ENCODE results near the gene TEDC2. TPM values are rescaled to one million over a fixed set of nuclear protein-coding genes. Genes with fewer than 3 reads are reported as not detected.

TEDC2 gene
- polyA plus RNA-seq, 1 of the 3 experiments (the other 2 are of a cell fraction) = 15.6 TPM

DNA sequence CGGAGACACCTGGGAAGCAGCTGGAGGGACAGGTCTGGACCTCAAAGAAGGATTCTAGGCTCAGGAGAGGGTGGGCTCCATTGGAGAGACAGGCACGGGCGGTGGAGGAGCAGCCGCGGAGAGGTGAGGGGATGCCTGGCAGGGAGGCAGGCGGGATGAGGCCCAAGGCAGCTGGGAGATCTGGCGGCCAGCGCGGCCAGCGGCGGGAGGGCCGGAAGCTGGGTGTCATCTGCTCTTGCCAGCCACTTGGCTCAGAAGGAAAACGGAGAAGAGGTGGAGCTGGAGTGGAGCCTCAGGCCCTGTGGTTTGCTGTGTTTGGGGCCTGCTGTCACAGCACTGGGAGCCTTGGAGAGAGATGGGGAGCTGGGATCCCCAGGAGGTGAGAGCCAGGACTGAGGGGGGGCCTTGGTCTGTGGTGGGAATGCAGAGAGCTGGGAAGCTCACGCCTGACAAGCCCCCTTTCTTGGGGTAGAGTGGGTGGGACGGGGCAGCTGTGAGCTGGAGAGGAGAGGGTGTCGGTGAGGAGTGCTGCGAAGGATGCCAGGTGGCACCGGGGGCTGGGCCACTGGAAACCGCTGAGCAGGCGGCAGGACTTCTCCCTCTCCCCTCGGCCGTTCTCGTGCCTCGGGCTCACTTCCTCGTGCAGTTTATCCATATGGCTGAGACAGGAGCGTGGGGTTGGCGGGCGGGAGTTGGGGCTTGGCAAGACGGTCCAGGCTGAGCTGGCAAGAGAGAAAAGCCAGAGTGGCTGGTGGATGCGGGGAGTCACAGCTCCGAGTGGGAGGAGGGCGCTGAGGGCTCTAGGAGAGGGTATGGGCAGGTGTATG is 23.0 kb downstream of the TEDC2 start (continued):
- TF ChIP-seq FOXJ3 (CRISPR knock-in tag; IDR thresholded peaks at IDR 0.05) (no peak), RFX5 (IDR thresholded peaks at IDR 0.05; ENCODE audit: low read length) (no peak), FOSL2 (IDR thresholded peaks at IDR 0.05; ENCODE audit: borderline replicate concordance, low read depth) (no peak), NFIC (IDR thresholded peaks at IDR 0.05; ENCODE audit: borderline replicate concordance) (0 out of 2 replicates have a peak, but pooled peaks have one; percentile 19), MEF2A (IDR thresholded peaks at IDR 0.05; ENCODE audit: borderline replicate concordance, low read depth) (no peak), SIN3A (IDR thresholded peaks at IDR 0.05; ENCODE audit: borderline replicate concordance, low read depth, low read length) (no peak), RAD21 (IDR thresholded peaks at IDR 0.05; ENCODE audit: low read length) (0 out of 2 replicates have a peak, but pooled peaks have one; percentile 6), TCF12 (IDR thresholded peaks at IDR 0.05) (0 out of 2 replicates have a peak, but pooled peaks have one; percentile 22), CHD2 (IDR thresholded peaks at IDR 0.05; ENCODE audit: low read length, partially characterized antibody) (no peak), PBX3 (IDR thresholded peaks at IDR 0.05) (no peak), SMC3 (IDR thresholded peaks at IDR 0.05; ENCODE audit: low read depth, low read length) (no peak)

DNA sequence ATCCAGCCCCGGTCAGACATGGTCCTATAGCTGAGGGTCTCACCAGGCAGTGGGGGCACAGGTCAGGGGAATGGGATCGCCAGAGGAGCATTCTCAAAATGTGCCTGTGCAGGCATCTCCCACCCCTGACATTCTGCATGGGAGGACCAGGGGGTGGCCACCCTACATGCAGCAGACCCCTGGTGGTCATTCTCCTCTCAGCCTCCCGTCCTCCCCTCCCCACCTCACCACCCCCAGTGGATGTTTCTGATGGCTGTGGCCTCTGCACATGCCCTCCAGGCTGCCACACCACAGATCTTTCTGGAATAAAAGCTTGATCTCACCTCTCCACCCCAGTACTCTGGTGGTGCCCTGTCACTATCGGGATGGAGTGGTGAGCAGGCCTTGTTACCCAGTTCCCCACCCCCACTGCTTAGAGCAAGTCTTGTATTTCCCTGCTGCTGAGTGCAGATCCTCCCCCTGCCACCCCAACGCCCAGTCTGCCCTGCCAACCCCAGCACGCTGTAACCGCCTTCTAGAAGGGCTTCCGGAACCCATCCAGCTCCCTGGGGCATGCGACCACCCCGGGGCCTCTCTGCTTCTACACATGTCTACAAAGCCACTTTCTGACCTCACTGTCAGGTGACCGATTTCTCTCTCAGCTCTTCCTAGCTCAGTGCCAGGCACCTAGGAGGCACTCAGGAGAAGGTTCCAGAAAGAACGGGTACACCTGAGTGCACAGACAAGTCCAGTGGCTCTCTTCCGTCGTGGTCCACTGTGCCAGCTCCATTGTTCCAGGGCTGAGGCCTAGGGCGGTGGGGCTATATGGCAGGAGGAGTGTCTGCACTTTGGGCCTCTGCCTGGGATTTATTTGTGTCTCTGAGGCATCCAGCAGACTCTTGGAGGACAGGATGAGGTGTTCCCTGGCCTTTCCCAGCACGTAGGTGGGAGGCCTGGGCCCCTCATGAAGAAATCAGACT is 24.3 kb downstream of the TEDC2 start:
- H3K4me3 ChIP-seq (ENCODE audit: low read depth in 2 of 2, low read length in 1 of 2) = no peak overlapping the region; a peak in 1 of 4 replicates
- ChIA-PET CTCF (interaction anchor here (0.6 to 12.7 kb wide), 11 partner anchors 10 to 461 kb away, joined by 3 to 95 read pairs (median 4); partner anchors contain the start of genes CCNF, NTN3 and TBC1D24), POLR2A (interaction anchor here (1.1 to 3.5 kb wide), 4 partner anchors 10 to 56 kb away, joined by 3 to 44 read pairs (median 6); partner anchors contain the start of genes NTN3, TBC1D24 and TEDC2)
- no peak overlapping the region for H2AFZ ChIP-seq (ENCODE audit: low read depth)
- H3K9me3 ChIP-seq = no peaks in the 10 kb centered on the region
- H3F3A ChIP-seq (replicated peaks; ENCODE audit: insufficient read depth) = no peaks in the 10 kb centered on the region
- H3K9ac ChIP-seq = no peak overlapping the region
- no peaks in the 10 kb centered on the region for H3K9me2 ChIP-seq
- 91% methylated on average over 12 of the region's 16 CpGs for WGBS (ENCODE audit: low lambda C conversion rate)
- DNase-seq = peak; percentile 62
- no peak overlapping the region for H3K4me2 ChIP-seq
- no peaks in the 10 kb centered on the region for H3K36me3 ChIP-seq (replicated peaks in 1 of 2; ENCODE audit: control insufficient read depth in 1 of 2, insufficient read depth in 2 of 2, low read length in 1 of 2)
- H3K79me2 ChIP-seq (ENCODE audit: insufficient read depth) = no peaks in the 10 kb centered on the region
- no peaks in the 10 kb centered on the region for H4K20me1 ChIP-seq (ENCODE audit: insufficient read depth)
- no peak for TF ChIP-seq SIN3A (IDR thresholded peaks at IDR 0.05; ENCODE audit: borderline replicate concordance, low read depth, low read length)
- TF ChIP-seq, protein P1, sequence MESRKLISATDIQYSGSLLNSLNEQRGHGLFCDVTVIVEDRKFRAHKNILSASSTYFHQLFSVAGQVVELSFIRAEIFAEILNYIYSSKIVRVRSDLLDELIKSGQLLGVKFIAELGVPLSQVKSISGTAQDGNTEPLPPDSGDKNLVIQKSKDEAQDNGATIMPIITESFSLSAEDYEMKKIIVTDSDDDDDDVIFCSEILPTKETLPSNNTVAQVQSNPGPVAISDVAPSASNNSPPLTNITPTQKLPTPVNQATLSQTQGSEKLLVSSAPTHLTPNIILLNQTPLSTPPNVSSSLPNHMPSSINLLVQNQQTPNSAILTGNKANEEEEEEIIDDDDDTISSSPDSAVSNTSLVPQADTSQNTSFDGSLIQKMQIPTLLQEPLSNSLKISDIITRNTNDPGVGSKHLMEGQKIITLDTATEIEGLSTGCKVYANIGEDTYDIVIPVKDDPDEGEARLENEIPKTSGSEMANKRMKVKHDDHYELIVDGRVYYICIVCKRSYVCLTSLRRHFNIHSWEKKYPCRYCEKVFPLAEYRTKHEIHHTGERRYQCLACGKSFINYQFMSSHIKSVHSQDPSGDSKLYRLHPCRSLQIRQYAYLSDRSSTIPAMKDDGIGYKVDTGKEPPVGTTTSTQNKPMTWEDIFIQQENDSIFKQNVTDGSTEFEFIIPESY (IDR thresholded peaks at IDR 0.05; ENCODE audit: borderline replicate concordance, low read depth) = no peak
- TF ChIP-seq POLR2AphosphoS5 (IDR thresholded peaks at IDR 0.05; ENCODE audit: low read depth, low read length) = no peak
- TF ChIP-seq MEF2A (IDR thresholded peaks at IDR 0.05; ENCODE audit: borderline replicate concordance, low read depth) = no peak
- no peak for TF ChIP-seq RXRA (IDR thresholded peaks at IDR 0.05; ENCODE audit: borderline replicate concordance, low read depth)
- TF ChIP-seq MXI1 (IDR thresholded peaks at IDR 0.05; ENCODE audit: low read depth, low read length) = no peak
- TF ChIP-seq GATA2 (CRISPR knock-in tag; IDR thresholded peaks at IDR 0.05) = no peak
- no peak for TF ChIP-seq TCF12 (IDR thresholded peaks at IDR 0.05)
- no peak for TF ChIP-seq ELF1 (IDR thresholded peaks at IDR 0.05)
- H3K27ac ChIP-seq (ENCODE audit: low read depth in 2 of 2, low read length in 1 of 2) = peak overlapping the region in 1 of 2 experiments; percentile 86; a peak in 2 of 4 replicates
- peaks cover 3 to 51% of the 10 kb centered on the region in 2 experiments; a peak in 3 of 4 replicates for H3K4me1 ChIP-seq (ENCODE audit: control insufficient read depth in 1 of 2, insufficient read depth in 2 of 2, low read depth in 1 of 2, low read length in 1 of 2)
- no peaks in the 10 kb centered on the region for H3K27me3 ChIP-seq (ENCODE audit: insufficient read depth)
